HepG2 (cell line): ENCODE measurements around the gene CPEB4.

Source experiments
- MXI1 ChIP-seq: IDR thresholded peaks from 3 replicates; pipeline ENCODE4 v1.6.1; 2012; ENCODE audit warnings: low read depth, low read length, inconsistent platforms, borderline replicate concordance
- POLR2A ChIP-seq, 2 experiments: IDR thresholded peaks; 2 replicates each; pipeline ENCODE4 v1.6.1; 2011; ENCODE audit warnings: low read depth in 2 of 2, low read length in 2 of 2, mild to moderate bottlenecking in 1 of 2, moderate library complexity in 1 of 2; ENCODE audit not compliant: insufficient read depth in 1 of 2
- SSRP1 ChIP-seq: IDR thresholded peaks from 2 replicates; pipeline ENCODE4 v1.6.1; 2016; ENCODE audit warnings: control low read depth
- ZMYM4 ChIP-seq: sonication (generic); formaldehyde crosslinking; IDR thresholded peaks from 2 replicates; pipeline ENCODE4 v1.8.1; 2023; ENCODE audit warnings: mild to moderate bottlenecking, missing genetic modification reagents
- TF ChIP-seq, protein P1 (sequence below): sonication (generic); formaldehyde crosslinking; conservative IDR thresholded peaks from 2 replicates; pipeline ENCODE4 v1.8.0; 2022; ENCODE audit warnings: mild to moderate bottlenecking, moderate library complexity, missing genetic modification reagents

DNA sequence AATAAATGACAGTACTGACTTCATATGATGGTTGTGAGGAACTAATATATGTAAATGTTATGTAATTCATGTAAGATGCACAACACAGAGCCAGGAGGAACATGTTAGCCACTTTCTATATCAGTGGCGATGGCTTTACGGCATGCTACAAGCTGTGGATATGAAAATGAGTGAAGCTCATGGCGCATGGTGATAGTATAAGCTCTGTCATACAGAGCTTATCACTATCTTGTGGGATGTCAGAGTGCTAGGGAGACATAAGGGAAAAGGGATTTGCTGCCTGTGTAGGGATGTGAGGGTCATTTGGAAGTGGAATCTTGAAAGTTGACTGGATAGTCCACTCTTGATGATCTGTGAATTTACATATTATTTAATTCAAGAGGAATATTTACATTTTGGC, 13.6 kb downstream of the CPEB4 start:
- TF ChIP-seq MXI1 (no peak), ZMYM4 (CRISPR knock-in tag) (no peak), SSRP1 (CRISPR knock-in tag) (no peak), POLR2A (IDR thresholded peaks at IDR 0.05; ENCODE audit: insufficient read depth in 1 of 2, low read depth in 2 of 2, low read length in 2 of 2) (no peak)
- TF ChIP-seq, protein P1, sequence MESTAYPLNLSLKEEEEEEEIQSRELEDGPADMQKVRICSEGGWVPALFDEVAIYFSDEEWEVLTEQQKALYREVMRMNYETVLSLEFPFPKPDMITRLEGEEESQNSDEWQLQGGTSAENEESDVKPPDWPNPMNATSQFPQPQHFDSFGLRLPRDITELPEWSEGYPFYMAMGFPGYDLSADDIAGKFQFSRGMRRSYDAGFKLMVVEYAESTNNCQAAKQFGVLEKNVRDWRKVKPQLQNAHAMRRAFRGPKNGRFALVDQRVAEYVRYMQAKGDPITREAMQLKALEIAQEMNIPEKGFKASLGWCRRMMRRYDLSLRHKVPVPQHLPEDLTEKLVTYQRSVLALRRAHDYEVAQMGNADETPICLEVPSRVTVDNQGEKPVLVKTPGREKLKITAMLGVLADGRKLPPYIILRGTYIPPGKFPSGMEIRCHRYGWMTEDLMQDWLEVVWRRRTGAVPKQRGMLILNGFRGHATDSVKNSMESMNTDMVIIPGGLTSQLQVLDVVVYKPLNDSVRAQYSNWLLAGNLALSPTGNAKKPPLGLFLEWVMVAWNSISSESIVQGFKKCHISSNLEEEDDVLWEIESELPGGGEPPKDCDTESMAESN, result no peak
